Kidney (tissue), 14 donors: ENCODE data around the gene TEAD1. TPM values are rescaled to one million over a fixed set of nuclear protein-coding genes. Genes with fewer than 3 reads are reported as not detected.

ENCODE experiments used
- DNase-seq, 5 donors: peaks; one replicate each; pipeline ENCODE4 v3.0.0-alpha.2; 2013 to 2020
- FAIRE-seq: peaks from 2 replicates; lab custom pipeline; 2012; peaks lifted over from hg19 to GRCh38; lab: Jason Lieb, UNC
- H3K27ac ChIP-seq, 2 donors: one replicate each; pipeline ENCODE4 v1.7.0; 2013; ENCODE audit warnings: low read depth in 2 of 2, low read length in 2 of 2, inconsistent platforms in 1 of 2
- H3K27me3 ChIP-seq: one replicate; pipeline ENCODE4 v1.7.1; 2013; ENCODE audit warnings: low read length, inconsistent platforms; ENCODE audit not compliant: control insufficient read depth, insufficient read depth
- H3K36me3 ChIP-seq, 3 donors: one replicate each; pipeline versions ENCODE4 v1.7.0 to v1.7.1; 2013; ENCODE audit warnings: low read length in 3 of 3, control low read depth in 1 of 3, inconsistent platforms in 1 of 3; ENCODE audit not compliant: insufficient read depth in 3 of 3, control insufficient read depth in 2 of 3
- H3K4me1 ChIP-seq, 3 donors: one replicate each; pipeline versions ENCODE4 v1.7.0 to v1.7.1; 2013; ENCODE audit warnings: low read length in 3 of 3, inconsistent platforms in 1 of 3, low read depth in 1 of 3; ENCODE audit not compliant: control insufficient read depth in 2 of 3, insufficient read depth in 2 of 3
- H3K4me3 ChIP-seq, 3 donors: one replicate each; pipeline versions ENCODE4 v1.7.0 to v1.8.1; 2013; ENCODE audit warnings: low read length in 3 of 3, control low read depth in 1 of 3, inconsistent platforms in 1 of 3
- H3K9ac ChIP-seq, 3 donors: one replicate each; pipeline versions ENCODE4 v1.7.0 to v1.7.1; 2013; ENCODE audit warnings: low read length in 3 of 3, control low read depth in 1 of 3, inconsistent platforms in 1 of 3
- H3K9me3 ChIP-seq, 3 donors: one replicate each; pipeline versions ENCODE4 v1.7.0 to v1.7.1; 2013; ENCODE audit warnings: low read length in 3 of 3, control low read depth in 1 of 3, inconsistent platforms in 1 of 3; ENCODE audit not compliant: control insufficient read depth in 2 of 3, insufficient read depth in 1 of 3
- intact Hi-C: fragments of 100-400 bp; cut with DNase I; formaldehyde crosslinking; loops from one replicate; pipeline ENCODE4 v1.11.1; 2022
- polyA plus RNA-seq: library from polyadenylated mRNA; stranded (reverse); fragments of 350-450 nt; fragmentation: Illumina TruSeq; extraction: RNeasy Lipid Tissue Mini Kit (QIAGEN cat#74804); gene quantifications from one replicate; pipeline ENCODE4 v1.2.3, GENCODE V29; 2014; ENCODE audit warnings: low read depth, low replicate concordance; ENCODE audit not compliant: insufficient read depth
- total RNA-seq: library from RNA; stranded (reverse); fragmentation: NEBNext Ultra II Directional; extraction: Animal tissue kit (Norgen Biotek cat#: 25700); gene quantifications from one replicate; pipeline ENCODE4 v1.2.1, GENCODE V29; 2021
- TF ChIP-seq, protein P1 (sequence below): IDR thresholded peaks from 3 replicates; pipeline ENCODE4 v1.5.1; 2012; ENCODE audit warnings: mild to moderate bottlenecking, moderate library complexity, borderline replicate concordance; ENCODE audit not compliant: insufficient read depth; ENCODE audit errors: extremely low read depth
- donor health status: control.
- donor health status: control.
- donor health status: control.
- donor health status: control.
- donor health status: control.
- donor health status: DM: yes; HTN: yes; CAD: no.
- donor health status: Normal renal cell carcinoma (clear cell type).

TEAD1 gene
- total and polyA plus RNA-seq, 2 donors from 2014 or later: 7.6 to 77.2 TPM

DNA sequence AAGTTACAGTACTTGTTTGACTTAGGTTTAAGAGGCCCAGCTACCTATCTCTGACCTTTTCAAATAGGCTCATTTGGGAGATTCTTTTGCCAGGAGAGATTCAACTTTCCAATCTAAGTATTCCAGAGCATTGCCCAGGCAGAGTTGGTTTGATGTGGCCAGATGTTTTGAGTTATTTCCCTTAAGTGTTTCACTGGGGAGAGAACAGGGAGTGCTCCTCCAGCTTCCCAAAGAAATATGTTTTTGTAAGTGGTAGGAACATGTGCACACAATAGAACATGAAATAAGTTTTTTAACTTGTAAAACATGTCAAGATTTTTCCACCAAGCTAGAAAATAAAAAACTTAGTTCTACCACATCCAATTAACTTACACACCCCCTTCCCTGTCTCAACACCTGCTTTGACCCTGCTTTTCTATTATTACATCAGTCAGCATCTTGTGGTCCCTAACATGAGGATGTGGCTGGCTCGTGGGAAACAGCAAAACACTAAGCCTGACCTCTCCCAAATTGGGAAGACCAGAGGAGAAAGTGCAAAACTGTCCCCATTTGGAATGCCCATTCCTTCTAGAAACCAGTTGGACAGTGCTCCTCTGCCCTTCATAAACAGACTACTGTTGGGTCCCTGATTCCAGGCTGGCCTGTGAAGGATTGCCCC, 264.5 kb downstream of the TEAD1 start:
- Histone ChIP-seq H3K4me3 (no peak overlapping the region), H3K4me1 (no peaks in the 10 kb centered on the region), H3K27me3 (no peaks in the 10 kb centered on the region), H3K9me3 (no peaks in the 10 kb centered on the region), H3K9ac (no peak overlapping the region), H3K36me3 (peaks cover 2 to 40% (median 10%) of the 10 kb centered on the region in 3 donors), H3K27ac (no peak overlapping the region)
- no peak for DNase-seq
- no peak for FAIRE-seq
- intact Hi-C loops: no loop called here
- TF ChIP-seq, protein P1, sequence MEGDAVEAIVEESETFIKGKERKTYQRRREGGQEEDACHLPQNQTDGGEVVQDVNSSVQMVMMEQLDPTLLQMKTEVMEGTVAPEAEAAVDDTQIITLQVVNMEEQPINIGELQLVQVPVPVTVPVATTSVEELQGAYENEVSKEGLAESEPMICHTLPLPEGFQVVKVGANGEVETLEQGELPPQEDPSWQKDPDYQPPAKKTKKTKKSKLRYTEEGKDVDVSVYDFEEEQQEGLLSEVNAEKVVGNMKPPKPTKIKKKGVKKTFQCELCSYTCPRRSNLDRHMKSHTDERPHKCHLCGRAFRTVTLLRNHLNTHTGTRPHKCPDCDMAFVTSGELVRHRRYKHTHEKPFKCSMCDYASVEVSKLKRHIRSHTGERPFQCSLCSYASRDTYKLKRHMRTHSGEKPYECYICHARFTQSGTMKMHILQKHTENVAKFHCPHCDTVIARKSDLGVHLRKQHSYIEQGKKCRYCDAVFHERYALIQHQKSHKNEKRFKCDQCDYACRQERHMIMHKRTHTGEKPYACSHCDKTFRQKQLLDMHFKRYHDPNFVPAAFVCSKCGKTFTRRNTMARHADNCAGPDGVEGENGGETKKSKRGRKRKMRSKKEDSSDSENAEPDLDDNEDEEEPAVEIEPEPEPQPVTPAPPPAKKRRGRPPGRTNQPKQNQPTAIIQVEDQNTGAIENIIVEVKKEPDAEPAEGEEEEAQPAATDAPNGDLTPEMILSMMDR: no peak

DNA sequence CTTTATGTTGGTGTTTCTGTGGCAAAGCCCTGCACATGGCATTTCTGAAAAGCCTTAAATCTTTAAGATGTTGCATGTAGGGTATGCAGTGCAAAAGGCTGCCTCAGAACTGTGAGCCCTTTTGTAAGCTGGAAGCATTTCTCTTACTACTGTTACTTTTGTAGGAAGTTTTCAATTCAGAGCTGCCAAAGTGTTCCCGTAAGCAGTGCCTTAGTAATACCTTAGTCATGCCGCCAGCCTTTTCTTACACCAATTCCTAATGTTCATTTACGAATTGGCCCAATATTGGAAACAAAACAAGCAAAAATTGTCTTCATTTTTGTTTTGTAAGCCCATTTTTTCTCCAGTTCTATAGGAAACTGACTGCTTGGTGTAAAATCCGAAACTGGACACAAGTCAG, 267.4 kb downstream of the TEAD1 start:
- peaks cover 0 to 5% (median 0%) of the 10 kb centered on the region in 3 donors for H3K4me1 ChIP-seq
- no peak overlapping the region for H3K9ac ChIP-seq
- FAIRE-seq (no peak), DNase-seq (no peak)
- TF ChIP-seq, protein P1: no peak
- intact Hi-C loops: no loop called here
- no peaks in the 10 kb centered on the region for H3K27me3 ChIP-seq
- no peak overlapping the region for H3K27ac ChIP-seq
- no peak overlapping the region for H3K4me3 ChIP-seq
- peaks cover 0 to under 1% (median 0%) of the 10 kb centered on the region in 3 donors for H3K9me3 ChIP-seq
- peaks cover 2 to 46% (median 10%) of the 10 kb centered on the region in 3 donors for H3K36me3 ChIP-seq

DNA sequence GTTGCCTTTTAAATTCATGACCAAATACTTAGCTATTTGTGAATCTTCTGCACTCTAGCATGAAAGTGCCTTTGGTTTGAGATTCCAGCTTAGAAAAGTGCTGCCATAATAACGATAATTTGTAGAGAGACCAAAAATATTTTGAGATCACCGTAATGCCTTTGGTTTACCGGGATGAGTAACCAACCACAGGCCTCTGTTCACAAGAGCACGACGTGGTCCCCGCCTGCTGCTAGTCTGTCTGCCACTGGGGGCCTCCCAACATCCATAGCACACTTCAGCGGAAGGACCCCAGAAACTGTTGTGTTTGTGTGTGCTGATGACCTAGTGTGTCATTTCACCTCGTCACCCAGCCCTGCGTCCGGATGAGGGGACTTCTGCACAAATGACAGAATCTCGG, 267.9 kb downstream of the TEAD1 start:
- TF ChIP-seq, protein P1: no peak

More for the DNA sequence above, 267.9 kb downstream of the TEAD1 start:
- DNase-seq (no peak), FAIRE-seq (no peak)
- Histone ChIP-seq H3K4me1 (peaks cover 0 to 5% (median 0%) of the 10 kb centered on the region in 3 donors), H3K9ac (no peak overlapping the region), H3K27me3 (no peaks in the 10 kb centered on the region), H3K27ac (no peak overlapping the region), H3K36me3 (peaks cover 2 to 46% (median 8%) of the 10 kb centered on the region in 3 donors), H3K4me3 (no peak overlapping the region), H3K9me3 (peaks cover 0 to 5% (median 0%) of the 10 kb centered on the region in 3 donors)
- intact Hi-C loops: no loop called here
